Omental fat pad (tissue), 4 donors: Measurements from ENCODE around the gene NDE1. TPM values are rescaled to one million over a fixed set of nuclear protein-coding genes. Genes with fewer than 3 reads are reported as not detected.

Experiments
- ATAC-seq: fragments of 150-250 bp; one replicate; pipeline ENCODE4 v1.9.1; 2016; ENCODE audit warnings: mild to moderate bottlenecking, moderate library complexity; ENCODE audit not compliant: low FRiP score
- DNase-seq: peaks from one replicate; pipeline ENCODE4 v3.0.0-alpha.2; 2019; ENCODE audit warnings: low spot score
- CTCF ChIP-seq, 3 donors: fragments of 450-650 bp; IDR thresholded peaks; one replicate each; pipeline ENCODE4 v1.5.1; 2016 to 2017; ENCODE audit warnings: antibody characterized with exemption in 3 of 3, mild to moderate bottlenecking in 3 of 3, moderate library complexity in 2 of 3
- total RNA-seq, 4 donors: library from RNA; depleted of rRNA; stranded (reverse); fragments of >200 nt; gene quantifications; one replicate each; pipeline ENCODE4 v1.1.0, GENCODE V29; 2016

Gene NDE1
- total RNA-seq, 4 donors from 2014 or later: 11.9 to 26.2 (median 21.2) TPM

GRCh38 chr16:15754821-15755534 lies 104.9 kb downstream of the NDE1 start:
- no peak for TF ChIP-seq CTCF (IDR thresholded peaks at IDR 0.05)
- ATAC-seq (no peak), DNase-seq (no peak)

GRCh38 chr16:15757077-15757386 lies 107.0 kb downstream of the NDE1 start:
- ATAC-seq (no peak), DNase-seq (no peak)
- TF ChIP-seq CTCF (IDR thresholded peaks at IDR 0.05): no peak

GRCh38 chr16:15757630-15758251 lies 107.7 kb downstream of the NDE1 start:
- TF ChIP-seq CTCF (IDR thresholded peaks at IDR 0.05): no peak

GRCh38 chr16:15759070-15759469 lies 109.0 kb downstream of the NDE1 start:
- ATAC-seq: no peak
- TF ChIP-seq CTCF (IDR thresholded peaks at IDR 0.05): no peak
- DNase-seq: no peak

More at GRCh38 chr16:15757630-15758251, 107.7 kb downstream of the NDE1 start:
- no peak for DNase-seq
- ATAC-seq: no peak

- no peak for TF ChIP-seq CTCF (IDR thresholded peaks at IDR 0.05)
- no peak for ATAC-seq
- DNase-seq: no peak
These were observed 110.1 kb downstream of the NDE1 start for GRCh38 chr16:15760129-15760528.

- TF ChIP-seq CTCF (IDR thresholded peaks at IDR 0.05): no peak
- ATAC-seq: no peak
- DNase-seq: no peak
These were observed 114.1 kb downstream of the NDE1 start for GRCh38 chr16:15764112-15764511.

- DNase-seq (no peak), ATAC-seq (no peak)
- no peak for TF ChIP-seq CTCF (IDR thresholded peaks at IDR 0.05)
These were observed 115.1 kb downstream of the NDE1 start for GRCh38 chr16:15765116-15765515.
